ENCODE data around the gene TMEM187. TPM values are rescaled to one million over a fixed set of nuclear protein-coding genes. Genes with fewer than 3 reads are reported as not detected.

Gene TMEM187
- total and polyA plus RNA-seq, 10 of the 15 experiments (the other 5 are each of a cell fraction or from before 2014, with no cell fraction given): 0.45 to 8.5 (median 4.1) TPM

DNA sequence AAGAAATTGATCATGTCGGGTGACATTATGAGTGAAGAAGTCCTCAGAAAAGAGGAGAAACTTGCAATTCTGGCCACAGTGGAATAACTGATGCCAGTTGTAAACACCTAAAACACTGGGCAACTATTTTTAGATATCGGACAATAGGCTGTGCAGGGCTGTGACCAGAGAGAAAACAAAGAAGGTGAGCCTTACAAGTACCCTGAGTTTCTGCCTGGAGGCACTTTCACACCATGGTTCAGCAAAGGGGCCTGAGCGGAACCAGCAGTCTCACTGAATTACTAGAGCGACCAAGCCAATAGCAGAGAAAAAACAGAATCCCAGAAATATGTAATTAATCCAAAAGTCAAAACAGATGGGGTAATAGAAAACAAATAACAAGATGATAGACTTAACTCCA is 36.0 kb downstream of the TMEM187 start:
- ChIA-PET CTCF (interaction anchor here (0.7 to 1.7 kb wide), 5 partner anchors 12 to 41 kb away, joined by 3 to 8 read pairs (median 5); partner anchors contain the start of gene HCFC1), RAD21 (ENCODE audit: unreplicated experiment) (interaction anchor here (0.8 to 2.3 kb wide), 8 partner anchors 23 to 84 kb away, joined by 3 to 31 read pairs (median 7); partner anchors contain the start of gene HCFC1), SMC1A (ENCODE audit: uncharacterized antibody, unreplicated experiment) (interaction anchor here (1.5 to 2.5 kb wide), 3 partner anchors 9 to 40 kb away, joined by 7 to 14 read pairs (median 8); no protein-coding TSS in a partner anchor), POLR2A (interaction anchor here (0.7 to 2.1 kb wide), 7 partner anchors 10 to 61 kb away, joined by 3 to 10 read pairs (median 6); no protein-coding TSS in a partner anchor)
- Histone ChIP-seq H3K27me3 (replicated peaks in 1 of 2; ENCODE audit: control insufficient read depth in 2 of 2, insufficient read depth in 2 of 2, low read length in 1 of 2) (no peaks in the 10 kb centered on the region), H3K79me2 (ENCODE audit: control insufficient read depth, insufficient read depth, low read length) (no peaks in the 10 kb centered on the region; the same call in none of the 2 replicates), H3K9ac (ENCODE audit: control insufficient read depth, insufficient read depth, low read length) (peak overlapping the region; percentile 30; the same call in 1 of the 2 replicates), H3K4me2 (ENCODE audit: control insufficient read depth, insufficient read depth) (peak overlapping the region; percentile 38), H2AFZ (ENCODE audit: control insufficient read depth, low read depth, low read length) (no peak overlapping the region), H3K9me3 (replicated peaks; ENCODE audit: control insufficient read depth, insufficient read depth, low read length) (no peaks in the 10 kb centered on the region), H4K20me1 (ENCODE audit: control insufficient read depth, insufficient read depth) (no peaks in the 10 kb centered on the region), H3K4me3 (no peak overlapping the region), H3K36me3 (ENCODE audit: control insufficient read depth in 2 of 2, insufficient read depth in 2 of 2, low read length in 1 of 2) (no peaks in the 10 kb centered on the region; a peak in 3 of 4 replicates), H3K27ac (ENCODE audit: control insufficient read depth, insufficient read depth) (peak overlapping the region; percentile 76), H3K4me1 (ENCODE audit: control insufficient read depth, insufficient read depth, low read length) (peaks cover 10% of the 10 kb centered on the region)
- WGBS (ENCODE audit: insufficient coverage, insufficient replicate concordance, low lambda C conversion rate, missing lambda C conversion rate): 9% methylated on average over 4 of the region's 4 CpGs
- no TSS peak for BruUV-seq (replicated peaks)
- TF ChIP-seq HDGF (IDR thresholded peaks at IDR 0.05) (no peak), SUZ12 (IDR thresholded peaks at IDR 0.05; ENCODE audit: unreplicated experiment) (no peak), SIX5 (IDR thresholded peaks at IDR 0.05; ENCODE audit: low read depth, low read length, severe bottlenecking) (no peak), MYB (IDR thresholded peaks at IDR 0.05; ENCODE audit: borderline replicate concordance, low read depth, low read length) (no peak), ZNF217 (IDR thresholded peaks at IDR 0.05) (no peak), NFIC (IDR thresholded peaks at IDR 0.05; ENCODE audit: low read depth, low read length) (0 out of 2 replicates have a peak, but pooled peaks have one; percentile 27), CREB1 (IDR thresholded peaks at IDR 0.05; ENCODE audit: low read depth) (no peak), POLR2AphosphoS2 (IDR thresholded peaks at IDR 0.05; ENCODE audit: low read depth, low read length) (no peak), RCOR1 (conservative IDR thresholded peaks at IDR 0.05; ENCODE audit: low read depth, low read length) (no peak), CBX3 (IDR thresholded peaks at IDR 0.05; ENCODE audit: borderline replicate concordance, low read depth) (no peak)
- TF ChIP-seq, protein P1, sequence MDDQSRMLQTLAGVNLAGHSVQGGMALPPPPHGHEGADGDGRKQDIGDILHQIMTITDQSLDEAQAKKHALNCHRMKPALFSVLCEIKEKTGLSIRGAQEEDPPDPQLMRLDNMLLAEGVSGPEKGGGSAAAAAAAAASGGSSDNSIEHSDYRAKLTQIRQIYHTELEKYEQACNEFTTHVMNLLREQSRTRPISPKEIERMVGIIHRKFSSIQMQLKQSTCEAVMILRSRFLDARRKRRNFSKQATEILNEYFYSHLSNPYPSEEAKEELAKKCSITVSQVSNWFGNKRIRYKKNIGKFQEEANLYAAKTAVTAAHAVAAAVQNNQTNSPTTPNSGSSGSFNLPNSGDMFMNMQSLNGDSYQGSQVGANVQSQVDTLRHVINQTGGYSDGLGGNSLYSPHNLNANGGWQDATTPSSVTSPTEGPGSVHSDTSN (IDR thresholded peaks at IDR 0.05; ENCODE audit: insufficient replicate concordance, low read depth, low read length): no peak
- TF ChIP-seq, protein P2, sequence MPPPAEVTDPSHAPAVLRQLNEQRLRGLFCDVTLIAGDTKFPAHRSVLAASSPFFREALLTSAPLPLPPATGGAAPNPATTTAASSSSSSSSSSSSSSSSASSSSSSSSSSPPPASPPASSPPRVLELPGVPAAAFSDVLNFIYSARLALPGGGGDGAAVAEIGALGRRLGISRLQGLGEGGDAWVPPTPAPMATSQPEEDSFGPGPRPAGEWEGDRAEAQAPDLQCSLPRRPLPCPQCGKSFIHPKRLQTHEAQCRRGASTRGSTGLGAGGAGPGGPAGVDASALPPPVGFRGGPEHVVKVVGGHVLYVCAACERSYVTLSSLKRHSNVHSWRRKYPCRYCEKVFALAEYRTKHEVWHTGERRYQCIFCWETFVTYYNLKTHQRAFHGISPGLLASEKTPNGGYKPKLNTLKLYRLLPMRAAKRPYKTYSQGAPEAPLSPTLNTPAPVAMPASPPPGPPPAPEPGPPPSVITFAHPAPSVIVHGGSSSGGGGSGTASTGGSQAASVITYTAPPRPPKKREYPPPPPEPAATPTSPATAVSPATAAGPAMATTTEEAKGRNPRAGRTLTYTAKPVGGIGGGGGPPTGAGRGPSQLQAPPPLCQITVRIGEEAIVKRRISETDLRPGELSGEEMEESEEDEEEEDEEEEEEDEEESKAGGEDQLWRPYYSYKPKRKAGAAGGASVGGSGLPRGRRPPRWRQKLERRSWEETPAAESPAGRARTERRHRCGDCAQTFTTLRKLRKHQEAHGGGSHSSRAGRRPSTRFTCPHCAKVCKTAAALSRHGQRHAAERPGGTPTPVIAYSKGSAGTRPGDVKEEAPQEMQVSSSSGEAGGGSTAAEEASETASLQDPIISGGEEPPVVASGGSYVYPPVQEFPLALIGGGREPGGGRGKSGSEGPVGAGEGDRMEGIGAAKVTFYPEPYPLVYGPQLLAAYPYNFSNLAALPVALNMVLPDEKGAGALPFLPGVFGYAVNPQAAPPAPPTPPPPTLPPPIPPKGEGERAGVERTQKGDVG (CRISPR knock-in tag; IDR thresholded peaks at IDR 0.05): no peak
- TF ChIP-seq, protein P3, sequence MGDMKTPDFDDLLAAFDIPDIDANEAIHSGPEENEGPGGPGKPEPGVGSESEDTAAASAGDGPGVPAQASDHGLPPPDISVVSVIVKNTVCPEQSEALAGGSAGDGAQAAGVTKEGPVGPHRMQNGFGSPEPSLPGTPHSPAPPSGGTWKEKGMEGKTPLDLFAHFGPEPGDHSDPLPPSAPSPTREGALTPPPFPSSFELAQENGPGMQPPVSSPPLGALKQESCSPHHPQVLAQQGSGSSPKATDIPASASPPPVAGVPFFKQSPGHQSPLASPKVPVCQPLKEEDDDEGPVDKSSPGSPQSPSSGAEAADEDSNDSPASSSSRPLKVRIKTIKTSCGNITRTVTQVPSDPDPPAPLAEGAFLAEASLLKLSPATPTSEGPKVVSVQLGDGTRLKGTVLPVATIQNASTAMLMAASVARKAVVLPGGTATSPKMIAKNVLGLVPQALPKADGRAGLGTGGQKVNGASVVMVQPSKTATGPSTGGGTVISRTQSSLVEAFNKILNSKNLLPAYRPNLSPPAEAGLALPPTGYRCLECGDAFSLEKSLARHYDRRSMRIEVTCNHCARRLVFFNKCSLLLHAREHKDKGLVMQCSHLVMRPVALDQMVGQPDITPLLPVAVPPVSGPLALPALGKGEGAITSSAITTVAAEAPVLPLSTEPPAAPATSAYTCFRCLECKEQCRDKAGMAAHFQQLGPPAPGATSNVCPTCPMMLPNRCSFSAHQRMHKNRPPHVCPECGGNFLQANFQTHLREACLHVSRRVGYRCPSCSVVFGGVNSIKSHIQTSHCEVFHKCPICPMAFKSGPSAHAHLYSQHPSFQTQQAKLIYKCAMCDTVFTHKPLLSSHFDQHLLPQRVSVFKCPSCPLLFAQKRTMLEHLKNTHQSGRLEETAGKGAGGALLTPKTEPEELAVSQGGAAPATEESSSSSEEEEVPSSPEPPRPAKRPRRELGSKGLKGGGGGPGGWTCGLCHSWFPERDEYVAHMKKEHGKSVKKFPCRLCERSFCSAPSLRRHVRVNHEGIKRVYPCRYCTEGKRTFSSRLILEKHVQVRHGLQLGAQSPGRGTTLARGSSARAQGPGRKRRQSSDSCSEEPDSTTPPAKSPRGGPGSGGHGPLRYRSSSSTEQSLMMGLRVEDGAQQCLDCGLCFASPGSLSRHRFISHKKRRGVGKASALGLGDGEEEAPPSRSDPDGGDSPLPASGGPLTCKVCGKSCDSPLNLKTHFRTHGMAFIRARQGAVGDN (IDR thresholded peaks at IDR 0.05): peak; percentile 21; the same call in 1 of the 2 replicates
- TF ChIP-seq, protein P4, sequence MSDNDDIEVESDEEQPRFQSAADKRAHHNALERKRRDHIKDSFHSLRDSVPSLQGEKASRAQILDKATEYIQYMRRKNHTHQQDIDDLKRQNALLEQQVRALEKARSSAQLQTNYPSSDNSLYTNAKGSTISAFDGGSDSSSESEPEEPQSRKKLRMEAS (IDR thresholded peaks at IDR 0.05; ENCODE audit: low read depth, low read length): no peak
- no peak for FAIRE-seq
- intact Hi-C loops (cut with micrococcal nuclease; ENCODE audit: unreplicated experiment): loop anchor here (1.0 kb wide), 1 partner anchor 39 kb away; no protein-coding TSS in a partner anchor
- peak; percentile 55 for ATAC-seq
- in situ Hi-C loops (cut with MboI): no loop called here
- DNase-seq (ENCODE audit: low read depth, low spot score): no peak

All from GM12878 (cell line).